Pulmonary artery endothelial cell (primary cell): ENCODE results near the gene PTPRU. TPM values are rescaled to one million over a fixed set of nuclear protein-coding genes. Genes with fewer than 3 reads are reported as not detected.

Experiments used
- DNase-seq: peaks from one replicate; pipeline ENCODE4 v3.0.0-alpha.2; 2011; ENCODE audit warnings: low read depth, low spot score
- total RNA-seq: library from RNA; depleted of rRNA; stranded (reverse); fragments of >200 nt; gene quantifications from 2 replicates; pipeline ENCODE4 v1.2.3, GENCODE V29; 2014

PTPRU gene
- total RNA-seq, 1 donor from 2014 or later = 2.8 TPM

GRCh38 chr1:29315876-29316275, 79.6 kb downstream of the PTPRU start:
- DNase-seq = no peak

GRCh38 chr1:29317063-29317915, 81.0 kb downstream of the PTPRU start:
- DNase-seq = no peak

- DNase-seq = no peak
Observed at GRCh38 chr1:29317916-29318530, 81.7 kb downstream of the PTPRU start.

- DNase-seq = no peak
Observed at GRCh38 chr1:29318724-29319123, 82.4 kb downstream of the PTPRU start.

- no peak for DNase-seq
Observed at GRCh38 chr1:29319300-29320110, 83.2 kb downstream of the PTPRU start.

- DNase-seq = no peak
Observed at GRCh38 chr1:29320156-29320940, 84.0 kb downstream of the PTPRU start.

- DNase-seq = no peak
Observed at GRCh38 chr1:29321176-29321575, 84.9 kb downstream of the PTPRU start.

- no peak for DNase-seq
Observed at GRCh38 chr1:29322147-29322694, 85.9 kb downstream of the PTPRU start.

- DNase-seq = no peak
Observed at GRCh38 chr1:29322861-29323585, 86.7 kb downstream of the PTPRU start.

- DNase-seq = no peak
Observed at GRCh38 chr1:29323636-29324035, 87.3 kb downstream of the PTPRU start.

GRCh38 chr1:29324202-29324601, 87.9 kb downstream of the PTPRU start:
- no peak for DNase-seq

- DNase-seq = no peak
Observed at GRCh38 chr1:29324771-29325351, 88.5 kb downstream of the PTPRU start.

- no peak for DNase-seq
Observed at GRCh38 chr1:29325675-29326074, 89.4 kb downstream of the PTPRU start.

GRCh38 chr1:29326123-29326522, 89.8 kb downstream of the PTPRU start:
- no peak for DNase-seq

GRCh38 chr1:29327223-29327935, 91.1 kb downstream of the PTPRU start:
- DNase-seq = no peak

GRCh38 chr1:29329022-29329775, 92.9 kb downstream of the PTPRU start:
- DNase-seq = no peak

- no peak for DNase-seq
Observed at GRCh38 chr1:29330089-29330488, 93.8 kb downstream of the PTPRU start.

GRCh38 chr1:29330856-29331255, 94.5 kb downstream of the PTPRU start:
- no peak for DNase-seq

- DNase-seq = no peak
Observed at GRCh38 chr1:29331309-29331708, 95.0 kb downstream of the PTPRU start.
